Skeletal muscle satellite cell (primary cell): ENCODE measurements around the gene SEC11C.

Experiments used
- H3K27me3 ChIP-seq: 2 replicates; pipeline ENCODE4 v1.7.0; 2013; ENCODE audit warnings: low read length; ENCODE audit not compliant: control insufficient read depth, insufficient read depth
- H3K36me3 ChIP-seq: 2 replicates; pipeline ENCODE4 v1.7.0; 2013; ENCODE audit warnings: mild to moderate bottlenecking, control low read depth, low read length; ENCODE audit not compliant: insufficient read depth
- H3K4me1 ChIP-seq: 2 replicates; pipeline ENCODE4 v1.7.0; 2013; ENCODE audit warnings: low read length; ENCODE audit not compliant: control insufficient read depth, insufficient read depth
- H3K4me2 ChIP-seq: 2 replicates; pipeline ENCODE4 v1.7.0; 2013; ENCODE audit warnings: mild to moderate bottlenecking, low read length
- H3K4me3 ChIP-seq: 2 replicates; pipeline ENCODE4 v1.7.0; 2013; ENCODE audit warnings: low read length
- H3K9ac ChIP-seq: 2 replicates; pipeline ENCODE4 v1.7.0; 2013; ENCODE audit warnings: mild to moderate bottlenecking, low read depth, low read length, moderate library complexity
- H3K9me3 ChIP-seq: replicated peaks from 2 replicates; pipeline ENCODE4 v1.7.0; 2013; ENCODE audit warnings: mild to moderate bottlenecking, control low read depth, low read length

The SEC11C gene

DNA sequence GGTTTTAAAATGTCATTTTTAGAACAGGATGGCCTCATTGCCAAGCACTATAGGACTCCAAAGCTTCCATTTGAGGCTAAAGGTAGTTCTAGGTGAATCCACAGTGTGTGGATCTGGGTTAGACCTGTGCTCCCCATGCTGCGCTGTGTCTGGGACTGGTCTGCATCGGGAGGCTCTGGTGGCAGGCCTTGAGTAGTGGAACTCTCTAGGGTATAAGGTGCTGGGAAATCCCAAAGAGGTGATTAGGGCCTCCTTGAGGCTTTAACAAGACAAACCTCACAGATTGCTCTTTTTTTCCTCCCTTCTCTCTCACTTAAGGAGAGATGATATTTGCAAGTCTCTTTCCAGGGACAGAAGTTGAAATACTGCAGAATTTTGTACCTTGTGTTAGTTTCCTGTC, 9.3 kb downstream of the SEC11C start:
- H3K36me3 ChIP-seq: no peaks in the 10 kb centered on the region
- H3K9me3 ChIP-seq: no peaks in the 10 kb centered on the region
- H3K9ac ChIP-seq: no peak overlapping the region
- no peaks in the 10 kb centered on the region for H3K4me1 ChIP-seq
- H3K27me3 ChIP-seq: no peaks in the 10 kb centered on the region
- no peak overlapping the region for H3K4me2 ChIP-seq
- no peak overlapping the region for H3K4me3 ChIP-seq

DNA sequence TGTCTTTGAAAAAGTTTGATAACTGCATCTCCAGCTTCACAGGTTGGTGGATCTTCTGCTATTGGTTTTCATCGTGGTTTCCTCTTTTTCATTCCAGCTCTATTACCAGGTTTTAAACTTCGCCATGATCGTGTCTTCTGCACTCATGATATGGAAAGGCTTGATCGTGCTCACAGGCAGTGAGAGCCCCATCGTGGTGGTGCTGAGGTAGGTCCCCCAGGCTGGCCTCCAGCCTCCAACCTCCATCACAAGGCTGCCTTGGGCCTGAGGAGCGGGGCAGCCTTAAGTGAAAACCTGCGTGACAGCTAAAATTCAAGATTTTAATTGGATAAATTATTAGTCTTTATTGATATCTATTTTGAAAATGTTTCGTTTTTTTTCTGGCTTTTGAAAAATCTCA, 9.7 kb downstream of the SEC11C start:
- H3K4me2 ChIP-seq: no peak overlapping the region
- H3K9me3 ChIP-seq: no peaks in the 10 kb centered on the region
- no peak overlapping the region for H3K4me3 ChIP-seq
- no peaks in the 10 kb centered on the region for H3K4me1 ChIP-seq
- no peaks in the 10 kb centered on the region for H3K36me3 ChIP-seq
- no peaks in the 10 kb centered on the region for H3K27me3 ChIP-seq
- no peak overlapping the region for H3K9ac ChIP-seq

DNA sequence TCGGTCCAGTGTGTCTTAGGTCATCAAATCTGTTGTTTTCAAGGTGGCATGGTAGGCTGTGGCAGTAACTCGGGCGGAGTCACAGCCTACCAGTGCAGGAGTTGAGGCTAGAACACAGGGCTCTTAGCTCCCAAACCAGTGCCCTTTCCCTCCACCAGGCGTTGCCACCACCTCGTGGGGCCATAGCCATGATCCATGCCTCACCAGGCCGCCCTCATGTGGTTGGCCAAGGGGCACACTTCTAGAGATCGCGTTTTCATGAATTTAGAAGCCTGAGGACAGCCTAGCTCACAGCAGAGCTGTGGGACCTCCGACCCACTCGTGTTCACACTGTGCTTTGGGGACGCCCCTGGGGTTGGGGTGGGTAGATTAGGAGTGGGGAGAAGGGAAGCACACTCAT, 10.6 kb downstream of the SEC11C start:
- H3K9ac ChIP-seq: no peak overlapping the region
- no peaks in the 10 kb centered on the region for H3K27me3 ChIP-seq
- H3K4me2 ChIP-seq: no peak overlapping the region
- no peaks in the 10 kb centered on the region for H3K9me3 ChIP-seq
- H3K4me1 ChIP-seq: no peaks in the 10 kb centered on the region
- H3K36me3 ChIP-seq: no peaks in the 10 kb centered on the region
- H3K4me3 ChIP-seq: no peak overlapping the region

DNA sequence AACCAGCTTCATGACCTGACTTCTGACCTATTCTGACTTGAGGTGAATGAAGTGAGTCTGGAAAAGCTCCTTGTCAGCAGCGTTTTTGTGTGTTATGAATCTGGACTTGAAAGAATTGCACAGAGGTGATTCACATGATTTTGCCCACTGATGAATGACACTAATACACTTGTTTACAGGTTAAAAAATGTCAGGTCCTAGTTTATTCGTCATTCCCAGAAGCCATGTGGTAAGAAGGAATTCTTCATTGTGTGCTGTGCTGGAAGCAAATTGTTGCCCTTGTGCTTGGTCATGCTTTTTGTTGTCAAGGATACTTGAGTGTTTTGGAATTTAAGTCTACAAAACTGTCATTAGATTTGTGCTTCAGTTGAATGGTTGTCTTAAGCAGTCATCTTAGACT, 15.5 kb downstream of the SEC11C start:
- no peaks in the 10 kb centered on the region for H3K36me3 ChIP-seq
- no peaks in the 10 kb centered on the region for H3K9me3 ChIP-seq
- H3K9ac ChIP-seq: no peak overlapping the region
- H3K4me3 ChIP-seq: no peak overlapping the region
- no peaks in the 10 kb centered on the region for H3K27me3 ChIP-seq
- H3K4me1 ChIP-seq: no peaks in the 10 kb centered on the region
- H3K4me2 ChIP-seq: no peak overlapping the region

GRCh38 chr18:59156316-59156715, 16.6 kb downstream of the SEC11C start:
- no peaks in the 10 kb centered on the region for H3K27me3 ChIP-seq
- H3K36me3 ChIP-seq: no peaks in the 10 kb centered on the region
- no peaks in the 10 kb centered on the region for H3K4me1 ChIP-seq
- no peaks in the 10 kb centered on the region for H3K9me3 ChIP-seq
- H3K4me2 ChIP-seq: no peak overlapping the region
- H3K9ac ChIP-seq: no peak overlapping the region
- no peak overlapping the region for H3K4me3 ChIP-seq

GRCh38 chr18:59159265-59159664, 19.6 kb downstream of the SEC11C start:
- no peaks in the 10 kb centered on the region for H3K4me1 ChIP-seq
- H3K9ac ChIP-seq: no peak overlapping the region
- H3K4me3 ChIP-seq: no peak overlapping the region
- H3K27me3 ChIP-seq: no peaks in the 10 kb centered on the region
- no peaks in the 10 kb centered on the region for H3K9me3 ChIP-seq
- H3K4me2 ChIP-seq: no peak overlapping the region
- no peaks in the 10 kb centered on the region for H3K36me3 ChIP-seq

DNA sequence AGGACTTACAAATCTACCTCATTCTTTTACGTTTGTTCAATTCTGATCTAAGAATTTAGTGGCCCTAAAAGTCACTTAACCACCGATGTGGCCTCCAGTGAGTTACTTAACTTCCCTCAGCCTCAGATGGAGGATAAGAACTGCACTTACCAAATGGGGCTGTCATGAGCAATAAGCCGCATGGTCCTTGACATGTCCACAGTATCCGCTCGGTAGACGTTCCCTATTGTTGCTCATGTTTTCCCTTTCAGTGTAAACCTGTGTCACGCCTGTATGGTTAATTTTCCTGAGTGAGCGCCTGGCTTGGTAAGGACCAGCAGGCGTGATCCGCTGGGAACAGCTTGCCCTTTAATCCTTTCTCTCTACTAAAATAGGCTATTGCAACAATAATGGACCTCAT, 20.3 kb downstream of the SEC11C start:
- H3K9ac ChIP-seq: no peak overlapping the region
- no peak overlapping the region for H3K4me2 ChIP-seq
- H3K4me3 ChIP-seq: no peak overlapping the region
- no peaks in the 10 kb centered on the region for H3K36me3 ChIP-seq
- no peaks in the 10 kb centered on the region for H3K9me3 ChIP-seq
- no peaks in the 10 kb centered on the region for H3K4me1 ChIP-seq
- peaks cover 3% of the 10 kb centered on the region for H3K27me3 ChIP-seq

- no peak overlapping the region for H3K4me2 ChIP-seq
- H3K4me3 ChIP-seq: no peak overlapping the region
- no peaks in the 10 kb centered on the region for H3K4me1 ChIP-seq
- H3K9me3 ChIP-seq: peaks cover 10% of the 10 kb centered on the region
- no peak overlapping the region for H3K9ac ChIP-seq
- no peaks in the 10 kb centered on the region for H3K36me3 ChIP-seq
- H3K27me3 ChIP-seq: peaks cover 29% of the 10 kb centered on the region
Observed at GRCh38 chr18:59172664-59173249, 33.1 kb downstream of the SEC11C start.

- Histone ChIP-seq H3K36me3 (no peaks in the 10 kb centered on the region), H3K4me1 (peaks cover 12% of the 10 kb centered on the region), H3K27me3 (peaks cover 13% of the 10 kb centered on the region), H3K9ac (no peak overlapping the region), H3K9me3 (peaks cover 7% of the 10 kb centered on the region), H3K4me2 (no peak overlapping the region), H3K4me3 (no peak overlapping the region)
Observed at GRCh38 chr18:59177485-59177884, 37.8 kb downstream of the SEC11C start.

- H3K27me3 ChIP-seq: peaks cover 30% of the 10 kb centered on the region
- no peak overlapping the region for H3K9ac ChIP-seq
- H3K36me3 ChIP-seq: no peaks in the 10 kb centered on the region
- peaks cover 12% of the 10 kb centered on the region for H3K4me1 ChIP-seq
- H3K4me2 ChIP-seq: peak overlapping the region; percentile 22
- H3K9me3 ChIP-seq: no peaks in the 10 kb centered on the region
- no peak overlapping the region for H3K4me3 ChIP-seq
Observed at GRCh38 chr18:59180150-59180845, 40.6 kb downstream of the SEC11C start.

DNA sequence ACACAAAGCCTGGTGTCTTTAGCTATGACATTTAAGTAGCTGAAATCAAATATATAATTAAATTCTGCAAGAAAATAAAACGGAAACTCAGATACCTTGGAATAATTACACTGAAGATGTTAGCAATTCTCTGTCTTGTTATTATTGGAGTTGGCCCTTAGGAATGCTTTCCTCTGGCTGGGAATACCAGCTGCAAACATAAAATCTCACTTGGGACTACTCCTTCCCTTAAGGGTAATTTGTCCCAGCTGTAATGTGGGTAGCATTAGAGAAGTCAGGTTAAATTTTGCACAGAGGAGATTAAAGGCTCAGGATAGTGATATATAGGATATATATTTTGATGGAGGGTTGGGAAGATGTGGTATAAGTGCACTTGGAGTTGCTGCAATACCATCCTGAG, 43.0 kb downstream of the SEC11C start:
- no peaks in the 10 kb centered on the region for H3K36me3 ChIP-seq
- H3K9me3 ChIP-seq: no peaks in the 10 kb centered on the region
- no peak overlapping the region for H3K4me2 ChIP-seq

GRCh38 chr18:59189008-59189407, 49.3 kb downstream of the SEC11C start:
- Histone ChIP-seq H3K4me3 (no peak overlapping the region), H3K4me2 (no peak overlapping the region), H3K27me3 (peaks cover 58% of the 10 kb centered on the region), H3K9me3 (no peaks in the 10 kb centered on the region), H3K4me1 (no peaks in the 10 kb centered on the region), H3K36me3 (no peaks in the 10 kb centered on the region), H3K9ac (no peak overlapping the region)

More for the DNA sequence above, 43.0 kb downstream of the SEC11C start:
- H3K4me3 ChIP-seq: no peak overlapping the region
- peaks cover 12% of the 10 kb centered on the region for H3K4me1 ChIP-seq
- H3K27me3 ChIP-seq: peaks cover 32% of the 10 kb centered on the region
- H3K9ac ChIP-seq: no peak overlapping the region
